ENCODE measurements around the gene WEE1.
"Not testable (repeated sequence)": the region's sequence is repeated elsewhere in the genome, so short reads cannot be mapped to it uniquely, and the experiment has no call there.

The WEE1 gene

DNA sequence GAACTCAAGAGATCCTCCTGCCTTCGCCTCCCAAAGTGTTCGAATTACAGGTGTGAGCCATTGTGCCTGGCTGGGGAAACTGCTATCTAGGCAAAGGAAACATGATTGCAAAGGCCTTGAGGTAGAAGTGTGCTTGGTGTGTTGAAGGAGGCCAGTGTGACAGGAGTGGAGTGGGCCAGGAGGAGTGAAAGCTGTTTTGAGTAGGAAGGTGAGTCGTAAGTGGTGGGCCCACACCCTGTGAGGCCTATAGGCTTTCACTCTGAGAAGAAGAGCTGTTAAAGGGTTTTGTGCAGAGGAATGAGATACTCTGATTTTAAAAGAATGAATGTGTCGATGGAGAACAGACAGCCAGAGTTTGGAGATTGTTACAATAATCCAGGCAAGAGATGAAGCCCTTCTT, 43.4 kb downstream of the WEE1 start:
- no peaks in the 10 kb centered on the region for H3K27me3 ChIP-seq (ENCODE audit: insufficient read depth, insufficient read length)
- H3K36me3 ChIP-seq (ENCODE audit: insufficient read depth, insufficient read length, low read length): no peaks in the 10 kb centered on the region
- H3K4me3 ChIP-seq (ENCODE audit: insufficient read length, low read depth): no peak overlapping the region
- H3K9ac ChIP-seq (ENCODE audit: insufficient read length, low read depth): no peak overlapping the region
- no peak for DNase-seq (ENCODE audit: low read depth, low spot score)
- TF ChIP-seq SUZ12 (IDR thresholded peaks at IDR 0.05; ENCODE audit: extremely low read depth, insufficient read depth, insufficient read length): no peak
- TF ChIP-seq YY1 (IDR thresholded peaks at IDR 0.05; ENCODE audit: insufficient read depth, insufficient read length): no peak
- no peak for TF ChIP-seq ZNF274 (IDR thresholded peaks at IDR 0.05; ENCODE audit: low read depth, low read length)
- no peaks in the 10 kb centered on the region for H3K9me3 ChIP-seq (ENCODE audit: insufficient read depth, low read length)
- H3K4me1 ChIP-seq (ENCODE audit: insufficient read depth, insufficient read length): peaks cover 4% of the 10 kb centered on the region

DNA sequence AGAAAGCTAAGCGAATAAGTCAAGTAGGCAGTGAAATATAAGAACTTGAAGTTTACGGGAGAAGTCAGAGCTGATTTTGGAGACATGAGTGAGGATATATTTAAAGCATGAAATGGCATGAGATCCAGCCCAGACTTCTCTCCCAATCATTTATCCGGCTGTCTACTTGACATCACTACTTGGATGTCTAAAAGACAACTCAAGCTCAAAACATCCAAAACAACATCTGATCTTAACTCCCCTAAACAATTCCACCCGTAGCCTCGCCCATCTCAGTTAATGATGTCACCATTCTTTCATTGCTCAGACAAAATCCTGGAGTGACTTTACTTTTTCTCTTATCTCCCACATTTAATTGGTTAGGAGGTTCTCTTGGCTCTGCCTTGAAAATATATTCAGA, 44.5 kb downstream of the WEE1 start:
- no peak for DNase-seq (ENCODE audit: low read depth, low spot score)
- Histone ChIP-seq H3K9ac (ENCODE audit: insufficient read length, low read depth) (no peak overlapping the region), H3K4me3 (ENCODE audit: insufficient read length, low read depth) (no peak overlapping the region), H3K27me3 (ENCODE audit: insufficient read depth, insufficient read length) (no peaks in the 10 kb centered on the region), H3K4me1 (ENCODE audit: insufficient read depth, insufficient read length) (peaks cover 4% of the 10 kb centered on the region), H3K36me3 (ENCODE audit: insufficient read depth, insufficient read length, low read length) (no peaks in the 10 kb centered on the region), H3K9me3 (ENCODE audit: insufficient read depth, low read length) (no peaks in the 10 kb centered on the region)
- TF ChIP-seq ZNF274 (IDR thresholded peaks at IDR 0.05; ENCODE audit: low read depth, low read length): no peak
- TF ChIP-seq YY1 (IDR thresholded peaks at IDR 0.05; ENCODE audit: insufficient read depth, insufficient read length): no peak
- TF ChIP-seq SUZ12 (IDR thresholded peaks at IDR 0.05; ENCODE audit: extremely low read depth, insufficient read depth, insufficient read length): no peak

GRCh38 chr11:9619004-9619403, 45.5 kb downstream of the WEE1 start:
- DNase-seq (ENCODE audit: low read depth, low spot score): no peak
- H3K9me3 ChIP-seq (ENCODE audit: insufficient read depth, low read length): no peaks in the 10 kb centered on the region
- TF ChIP-seq SUZ12 (IDR thresholded peaks at IDR 0.05; ENCODE audit: extremely low read depth, insufficient read depth, insufficient read length): no peak
- TF ChIP-seq YY1 (IDR thresholded peaks at IDR 0.05; ENCODE audit: insufficient read depth, insufficient read length): no peak
- no peak for TF ChIP-seq ZNF274 (IDR thresholded peaks at IDR 0.05; ENCODE audit: low read depth, low read length)
- H3K36me3 ChIP-seq (ENCODE audit: insufficient read depth, insufficient read length, low read length): no peaks in the 10 kb centered on the region
- H3K4me1 ChIP-seq (ENCODE audit: insufficient read depth, insufficient read length): peaks cover 4% of the 10 kb centered on the region
- H3K4me3 ChIP-seq (ENCODE audit: insufficient read length, low read depth): no peak overlapping the region
- H3K9ac ChIP-seq (ENCODE audit: insufficient read length, low read depth): no peak overlapping the region
- H3K27me3 ChIP-seq (ENCODE audit: insufficient read depth, insufficient read length): no peaks in the 10 kb centered on the region

DNA sequence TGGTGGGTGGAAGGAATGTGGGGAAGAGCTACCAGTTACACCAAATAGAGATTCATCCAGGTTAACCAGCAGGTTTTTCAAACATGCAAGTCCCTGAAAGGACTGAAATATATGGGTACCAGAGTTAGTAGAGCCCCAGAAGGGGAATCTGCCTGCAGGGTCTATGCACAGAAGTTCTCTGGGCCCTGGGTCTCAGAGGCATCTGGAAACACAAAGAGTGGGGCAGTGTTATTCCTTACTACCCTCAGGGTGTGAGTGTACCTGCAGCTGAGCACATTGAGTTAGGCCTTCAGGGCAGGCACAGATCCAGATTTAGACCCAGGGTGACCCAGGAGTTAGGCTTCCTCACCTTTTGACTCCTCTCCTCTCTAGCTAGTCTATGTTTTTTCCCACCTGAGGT, 46.5 kb downstream of the WEE1 start:
- TF ChIP-seq SUZ12 (IDR thresholded peaks at IDR 0.05; ENCODE audit: extremely low read depth, insufficient read depth, insufficient read length) (no peak), YY1 (IDR thresholded peaks at IDR 0.05; ENCODE audit: insufficient read depth, insufficient read length) (no peak), ZNF274 (IDR thresholded peaks at IDR 0.05; ENCODE audit: low read depth, low read length) (no peak)
- Histone ChIP-seq H3K4me1 (ENCODE audit: insufficient read depth, insufficient read length) (peaks cover 4% of the 10 kb centered on the region), H3K36me3 (ENCODE audit: insufficient read depth, insufficient read length, low read length) (no peaks in the 10 kb centered on the region), H3K4me3 (ENCODE audit: insufficient read length, low read depth) (no peak overlapping the region), H3K9me3 (ENCODE audit: insufficient read depth, low read length) (no peaks in the 10 kb centered on the region), H3K9ac (ENCODE audit: insufficient read length, low read depth) (peak overlapping the region; percentile 23), H3K27me3 (ENCODE audit: insufficient read depth, insufficient read length) (no peaks in the 10 kb centered on the region)
- no peak for DNase-seq (ENCODE audit: low read depth, low spot score)

GRCh38 chr11:9622353-9622752, 48.9 kb downstream of the WEE1 start:
- not testable (repeated sequence) for DNase-seq (ENCODE audit: low read depth, low spot score); H3K27me3 ChIP-seq (ENCODE audit: insufficient read depth, insufficient read length); H3K9me3 ChIP-seq (ENCODE audit: insufficient read depth, low read length); H3K36me3 ChIP-seq (ENCODE audit: insufficient read depth, insufficient read length, low read length); H3K4me3 ChIP-seq (ENCODE audit: insufficient read length, low read depth); H3K9ac ChIP-seq (ENCODE audit: insufficient read length, low read depth)
- H3K4me1 ChIP-seq (ENCODE audit: insufficient read depth, insufficient read length): peaks cover 10% of the 10 kb centered on the region

DNA sequence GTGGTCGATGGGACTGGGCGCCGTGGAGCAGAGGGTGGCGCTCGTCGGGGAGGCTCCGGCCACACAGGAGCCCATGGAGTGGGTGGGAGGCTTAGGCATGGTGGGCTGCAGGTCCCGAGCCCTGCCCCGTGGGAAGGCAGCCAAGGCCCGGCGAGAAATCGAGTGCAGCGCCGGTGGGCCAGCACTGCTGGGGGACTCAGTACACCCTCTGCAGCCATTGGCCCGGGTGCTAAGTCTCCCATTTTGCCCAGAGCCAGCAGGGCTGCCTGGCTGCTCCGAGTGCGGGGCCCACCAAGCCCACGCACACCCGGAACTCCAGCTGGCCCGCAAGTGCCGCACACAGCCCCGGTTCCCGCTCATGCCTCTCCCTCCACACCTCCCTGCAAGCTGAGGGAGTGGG, 49.6 kb downstream of the WEE1 start:
- not testable (repeated sequence) for H3K9me3 ChIP-seq (ENCODE audit: insufficient read depth, low read length); H3K9ac ChIP-seq (ENCODE audit: insufficient read length, low read depth); H3K4me3 ChIP-seq (ENCODE audit: insufficient read length, low read depth)

DNA sequence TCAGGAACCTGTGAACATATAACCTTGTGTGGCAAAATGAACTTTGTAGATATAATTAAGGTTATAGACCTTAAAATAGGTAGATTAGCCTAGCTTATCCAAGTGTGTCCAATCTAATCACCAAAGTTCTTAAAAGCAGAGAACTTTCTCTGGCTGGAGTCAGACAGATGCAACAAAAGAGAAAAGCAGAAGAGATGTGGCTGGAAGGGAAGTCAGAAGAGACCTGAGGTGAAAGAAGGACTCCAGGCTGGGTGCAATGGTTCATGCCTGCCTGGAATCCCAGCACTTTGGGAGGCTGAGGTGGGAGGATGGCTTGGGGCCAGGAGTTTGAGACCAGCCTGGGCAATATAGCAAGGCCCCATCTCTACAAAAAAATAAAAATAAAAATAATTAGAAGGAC, 51.0 kb downstream of the WEE1 start:
- Histone ChIP-seq H3K4me3 (ENCODE audit: insufficient read length, low read depth) (no peak overlapping the region), H3K9me3 (ENCODE audit: insufficient read depth, low read length) (no peaks in the 10 kb centered on the region), H3K36me3 (ENCODE audit: insufficient read depth, insufficient read length, low read length) (no peaks in the 10 kb centered on the region), H3K9ac (ENCODE audit: insufficient read length, low read depth) (no peak overlapping the region), H3K27me3 (ENCODE audit: insufficient read depth, insufficient read length) (no peaks in the 10 kb centered on the region), H3K4me1 (ENCODE audit: insufficient read depth, insufficient read length) (peaks cover 10% of the 10 kb centered on the region)
- TF ChIP-seq YY1 (IDR thresholded peaks at IDR 0.05; ENCODE audit: insufficient read depth, insufficient read length) (no peak), ZNF274 (IDR thresholded peaks at IDR 0.05; ENCODE audit: low read depth, low read length) (no peak), SUZ12 (IDR thresholded peaks at IDR 0.05; ENCODE audit: extremely low read depth, insufficient read depth, insufficient read length) (no peak)
- no peak for DNase-seq (ENCODE audit: low read depth, low spot score)

More for the DNA sequence above, 49.6 kb downstream of the WEE1 start:
- DNase-seq (ENCODE audit: low read depth, low spot score); H3K27me3 ChIP-seq (ENCODE audit: insufficient read depth, insufficient read length); H3K36me3 ChIP-seq (ENCODE audit: insufficient read depth, insufficient read length, low read length): not testable (repeated sequence)
- H3K4me1 ChIP-seq (ENCODE audit: insufficient read depth, insufficient read length): peaks cover 10% of the 10 kb centered on the region

DNA sequence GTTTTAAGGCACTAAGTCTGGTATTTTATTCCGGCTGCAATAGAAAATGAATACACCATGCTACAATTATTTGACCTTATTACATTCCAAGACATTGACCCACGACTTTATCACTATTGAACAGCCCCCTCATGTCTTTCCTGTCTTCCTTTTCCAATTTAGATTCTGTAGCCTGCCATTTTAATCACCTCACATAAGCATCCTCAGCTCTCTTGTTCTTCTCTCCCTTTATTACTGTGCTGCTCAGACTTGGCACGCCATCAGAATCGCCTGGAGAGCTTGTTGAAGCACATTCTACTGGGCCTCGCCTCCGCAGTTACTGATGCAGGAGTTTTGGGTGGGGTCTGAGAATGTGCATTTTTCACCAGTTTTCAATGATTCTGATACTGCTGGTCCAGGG, 51.7 kb downstream of the WEE1 start:
- DNase-seq (ENCODE audit: low read depth, low spot score): no peak
- peaks cover 6% of the 10 kb centered on the region for H3K4me1 ChIP-seq (ENCODE audit: insufficient read depth, insufficient read length)
- H3K27me3 ChIP-seq (ENCODE audit: insufficient read depth, insufficient read length): no peaks in the 10 kb centered on the region
- H3K36me3 ChIP-seq (ENCODE audit: insufficient read depth, insufficient read length, low read length): no peaks in the 10 kb centered on the region
- no peaks in the 10 kb centered on the region for H3K9me3 ChIP-seq (ENCODE audit: insufficient read depth, low read length)
- no peak overlapping the region for H3K4me3 ChIP-seq (ENCODE audit: insufficient read length, low read depth)
- no peak overlapping the region for H3K9ac ChIP-seq (ENCODE audit: insufficient read length, low read depth)
- no peak for TF ChIP-seq SUZ12 (IDR thresholded peaks at IDR 0.05; ENCODE audit: extremely low read depth, insufficient read depth, insufficient read length)
- no peak for TF ChIP-seq ZNF274 (IDR thresholded peaks at IDR 0.05; ENCODE audit: low read depth, low read length)
- no peak for TF ChIP-seq YY1 (IDR thresholded peaks at IDR 0.05; ENCODE audit: insufficient read depth, insufficient read length)
